ENCODE data around the gene ZDHHC23. TPM values are rescaled to one million over a fixed set of nuclear protein-coding genes. Genes with fewer than 3 reads are reported as not detected.

The ZDHHC23 gene
- total and polyA plus RNA-seq, 2 of the 4 experiments (the other 2 are of a cell fraction): 0.50 to 0.90 TPM

DNA sequence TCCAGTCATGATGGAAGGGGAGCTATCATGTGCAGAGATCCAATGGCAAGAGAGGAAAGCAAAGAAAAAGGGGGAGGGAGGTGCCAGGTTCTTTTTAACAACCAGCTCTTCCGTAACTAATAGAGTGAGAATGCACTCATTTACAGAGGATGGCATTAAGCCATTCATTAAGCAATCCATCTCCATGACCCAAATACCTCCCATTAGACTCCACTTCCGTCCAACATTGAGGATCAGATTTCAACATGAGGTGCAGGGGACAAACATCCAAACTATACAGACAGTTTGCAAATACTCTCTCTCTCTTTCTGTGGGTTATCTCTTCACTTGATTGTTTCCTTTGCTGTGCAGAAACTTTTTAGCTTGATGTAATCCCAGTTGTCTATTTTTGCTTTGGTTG, 21.2 kb downstream of the ZDHHC23 start:
- Histone ChIP-seq H3K9me3 (ENCODE audit: control insufficient read depth, insufficient read depth, low read length) (no peaks in the 10 kb centered on the region), H2AK5ac (ENCODE audit: low read depth, low read length) (no peak overlapping the region), H3K9me1 (ENCODE audit: insufficient read depth, low read length) (peaks cover 2% of the 10 kb centered on the region; the same call in 1 of the 2 replicates), H3K56ac (ENCODE audit: extremely low read depth, insufficient read depth, low read length) (no peak overlapping the region), H2AK9ac (replicated peaks; ENCODE audit: low read depth, low read length, poor library complexity) (no peak overlapping the region), H2BK120ac (ENCODE audit: low read depth, low read length) (no peak overlapping the region), H2AFZ (replicated peaks; ENCODE audit: low read length, poor library complexity) (no peak overlapping the region), H3K27me3 (ENCODE audit: control insufficient read depth, insufficient read depth, low read length) (no peaks in the 10 kb centered on the region), H3K23ac (ENCODE audit: low read depth, low read length) (no peak overlapping the region), H3K4me1 (ENCODE audit: control insufficient read depth, insufficient read depth, low read length) (no peaks in the 10 kb centered on the region), H3K27ac (ENCODE audit: insufficient read depth, low read length) (no peak overlapping the region), H2BK20ac (ENCODE audit: low read depth, low read length) (no peak overlapping the region), H4K91ac (ENCODE audit: insufficient read depth, low read depth, low read length) (no peak overlapping the region), H2BK15ac (ENCODE audit: low read depth, low read length) (no peak overlapping the region), H4K20me1 (ENCODE audit: insufficient read depth, low read length) (no peaks in the 10 kb centered on the region), H4K8ac (ENCODE audit: low read depth in 2 of 2, low read length in 2 of 2) (no peak overlapping the region), H3K36me3 (ENCODE audit: control insufficient read depth, insufficient read depth, low read length) (no peaks in the 10 kb centered on the region), H4K5ac (ENCODE audit: low read depth, low read length) (no peak overlapping the region), H3K79me1 (ENCODE audit: low read depth in 1 of 2, low read length in 2 of 2) (no peaks in the 10 kb centered on the region), H2BK5ac (ENCODE audit: low read depth, low read length, poor library complexity, severe bottlenecking) (no peak overlapping the region), H3K4me2 (ENCODE audit: low read depth, low read length) (peak overlapping the region; percentile 8; the same call in 1 of the 2 replicates), H3K4me3 (ENCODE audit: insufficient read depth, low read depth, low read length) (no peak overlapping the region), H3K4ac (ENCODE audit: low read depth, low read length) (no peak overlapping the region), H3K9ac (ENCODE audit: low read depth, low read length) (no peak overlapping the region), H3K14ac (replicated peaks; ENCODE audit: low read depth, low read length) (no peak overlapping the region), H3K18ac (ENCODE audit: low read depth, low read length) (no peak overlapping the region)
- peak; percentile 49 for ATAC-seq (ENCODE audit: low read depth)
- CTCF ChIA-PET: interaction anchor here (1.1 kb wide), 1 partner anchor 12 kb away, joined by 3 read pairs; no protein-coding TSS in a partner anchor
- BruUV-seq (replicated peaks): no TSS peak
- POLR2A ChIA-PET (ENCODE audit: unreplicated experiment): no interaction called here
- no CpG with 5 or more reads among the region's 2 CpGs for WGBS, 2 experiments (ENCODE audit: extremely low coverage in 2 of 2, insufficient read length in 1 of 2)
- intact Hi-C loops (cut with micrococcal nuclease) (loop anchor here (1.0 kb wide), 1 partner anchor 40 kb away; no protein-coding TSS in a partner anchor), in situ Hi-C loops (cut with MboI; ENCODE audit: low sequenced_read_pairs) (no loop called here), dilution Hi-C loops (cut with HindIII; ENCODE audit: low sequenced_read_pairs, unreplicated experiment) (no loop called here)
- no peak for TF ChIP-seq FOS (IDR thresholded peaks at IDR 0.05; ENCODE audit: low read depth, low read length)
- no peak for TF ChIP-seq CEBPB (IDR thresholded peaks at IDR 0.05; ENCODE audit: low read depth, low read length)
- TF ChIP-seq BHLHE40 (IDR thresholded peaks at IDR 0.05; ENCODE audit: low read depth, low read length): no peak
- TF ChIP-seq, protein P1, sequence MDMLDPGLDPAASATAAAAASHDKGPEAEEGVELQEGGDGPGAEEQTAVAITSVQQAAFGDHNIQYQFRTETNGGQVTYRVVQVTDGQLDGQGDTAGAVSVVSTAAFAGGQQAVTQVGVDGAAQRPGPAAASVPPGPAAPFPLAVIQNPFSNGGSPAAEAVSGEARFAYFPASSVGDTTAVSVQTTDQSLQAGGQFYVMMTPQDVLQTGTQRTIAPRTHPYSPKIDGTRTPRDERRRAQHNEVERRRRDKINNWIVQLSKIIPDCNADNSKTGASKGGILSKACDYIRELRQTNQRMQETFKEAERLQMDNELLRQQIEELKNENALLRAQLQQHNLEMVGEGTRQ (IDR thresholded peaks at IDR 0.05; ENCODE audit: low read depth, low read length): no peak
- no peak for TF ChIP-seq MXI1 (IDR thresholded peaks at IDR 0.05; ENCODE audit: borderline replicate concordance, low read depth, low read length)
- TF ChIP-seq RCOR1 (IDR thresholded peaks at IDR 0.05; ENCODE audit: insufficient replicate concordance, low read length): no peak
- no peak for TF ChIP-seq MAFK (IDR thresholded peaks at IDR 0.05; ENCODE audit: low read depth, low read length)
- TF ChIP-seq, protein P2, sequence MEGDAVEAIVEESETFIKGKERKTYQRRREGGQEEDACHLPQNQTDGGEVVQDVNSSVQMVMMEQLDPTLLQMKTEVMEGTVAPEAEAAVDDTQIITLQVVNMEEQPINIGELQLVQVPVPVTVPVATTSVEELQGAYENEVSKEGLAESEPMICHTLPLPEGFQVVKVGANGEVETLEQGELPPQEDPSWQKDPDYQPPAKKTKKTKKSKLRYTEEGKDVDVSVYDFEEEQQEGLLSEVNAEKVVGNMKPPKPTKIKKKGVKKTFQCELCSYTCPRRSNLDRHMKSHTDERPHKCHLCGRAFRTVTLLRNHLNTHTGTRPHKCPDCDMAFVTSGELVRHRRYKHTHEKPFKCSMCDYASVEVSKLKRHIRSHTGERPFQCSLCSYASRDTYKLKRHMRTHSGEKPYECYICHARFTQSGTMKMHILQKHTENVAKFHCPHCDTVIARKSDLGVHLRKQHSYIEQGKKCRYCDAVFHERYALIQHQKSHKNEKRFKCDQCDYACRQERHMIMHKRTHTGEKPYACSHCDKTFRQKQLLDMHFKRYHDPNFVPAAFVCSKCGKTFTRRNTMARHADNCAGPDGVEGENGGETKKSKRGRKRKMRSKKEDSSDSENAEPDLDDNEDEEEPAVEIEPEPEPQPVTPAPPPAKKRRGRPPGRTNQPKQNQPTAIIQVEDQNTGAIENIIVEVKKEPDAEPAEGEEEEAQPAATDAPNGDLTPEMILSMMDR (conservative IDR thresholded peaks at IDR 0.05; ENCODE audit: low read depth, low read length): no peak
- no peak for TF ChIP-seq SMC3 (IDR thresholded peaks at IDR 0.05; ENCODE audit: low read depth, low read length)
- no peak for TF ChIP-seq CHD1 (IDR thresholded peaks at IDR 0.05; ENCODE audit: low read depth, low read length)
- TF ChIP-seq RFX5 (IDR thresholded peaks at IDR 0.05; ENCODE audit: low read depth, low read length): no peak
- TF ChIP-seq POLR2A (IDR thresholded peaks at IDR 0.05; ENCODE audit: low read depth, low read length): no peak
- TF ChIP-seq, protein P3, sequence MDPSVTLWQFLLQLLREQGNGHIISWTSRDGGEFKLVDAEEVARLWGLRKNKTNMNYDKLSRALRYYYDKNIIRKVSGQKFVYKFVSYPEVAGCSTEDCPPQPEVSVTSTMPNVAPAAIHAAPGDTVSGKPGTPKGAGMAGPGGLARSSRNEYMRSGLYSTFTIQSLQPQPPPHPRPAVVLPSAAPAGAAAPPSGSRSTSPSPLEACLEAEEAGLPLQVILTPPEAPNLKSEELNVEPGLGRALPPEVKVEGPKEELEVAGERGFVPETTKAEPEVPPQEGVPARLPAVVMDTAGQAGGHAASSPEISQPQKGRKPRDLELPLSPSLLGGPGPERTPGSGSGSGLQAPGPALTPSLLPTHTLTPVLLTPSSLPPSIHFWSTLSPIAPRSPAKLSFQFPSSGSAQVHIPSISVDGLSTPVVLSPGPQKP (IDR thresholded peaks at IDR 0.05; ENCODE audit: borderline replicate concordance, low read depth, low read length): no peak
- no peak for TF ChIP-seq NFE2L2 (IDR thresholded peaks at IDR 0.05; ENCODE audit: low read depth, low read length)
- TF ChIP-seq MAZ (IDR thresholded peaks at IDR 0.05; ENCODE audit: borderline replicate concordance, low read depth, low read length): no peak
- no peak for TF ChIP-seq RAD21 (IDR thresholded peaks at IDR 0.05; ENCODE audit: low read length)
- DNase-seq: no peak

All from IMR-90 (cell line).